Activated CD8-positive, alpha-beta memory T cell treated with anti-CD3 and anti-CD28 coated beads for 1 hour (primary cell): ENCODE measurements around the gene MOCS1.

Source experiments
- DNase-seq, 2 donors: peaks; one replicate each; pipeline ENCODE4 v3.0.0-alpha.2; 2020; ENCODE audit warnings: low read depth in 1 of 2; ENCODE audit errors: extremely low read depth in 1 of 2

Gene MOCS1

GRCh38 chr6:39881851-39882530 is 52.3 kb downstream of the MOCS1 start:
- no peak for DNase-seq

GRCh38 chr6:39880594-39880993 is 53.7 kb downstream of the MOCS1 start:
- no peak for DNase-seq

GRCh38 chr6:39879535-39879934 is 54.7 kb downstream of the MOCS1 start:
- no peak for DNase-seq

GRCh38 chr6:39876826-39877225 is 57.4 kb downstream of the MOCS1 start:
- no peak for DNase-seq

- DNase-seq: no peak
These were observed 58.2 kb downstream of the MOCS1 start for GRCh38 chr6:39876111-39876510.

GRCh38 chr6:39873439-39873838 is 60.8 kb downstream of the MOCS1 start:
- no peak for DNase-seq

GRCh38 chr6:39870950-39871349 is 63.3 kb downstream of the MOCS1 start:
- DNase-seq: no peak

- no peak for DNase-seq
These were observed 66.7 kb downstream of the MOCS1 start for GRCh38 chr6:39867592-39867991.

- peak in 1 of 2 donors; percentile 32 for DNase-seq
These were observed 69.0 kb downstream of the MOCS1 start for GRCh38 chr6:39865011-39865888.

GRCh38 chr6:39861663-39862062 is 72.6 kb downstream of the MOCS1 start:
- DNase-seq: no peak

GRCh38 chr6:39859025-39859424 is 75.2 kb downstream of the MOCS1 start:
- DNase-seq: no peak

GRCh38 chr6:39855356-39855995 is 78.8 kb downstream of the MOCS1 start:
- no peak for DNase-seq
